GM20000 (cell line): ENCODE data around the gene SMIM20.
"Not testable (repeated sequence)": the region's sequence is repeated elsewhere in the genome, so short reads cannot be mapped to it uniquely, and the experiment has no call there.

Experiments used
- DNase-seq: peaks from one replicate; pipeline ENCODE4 v3.0.0; 2012; ENCODE audit warnings: low spot score
- TF ChIP-seq, protein P1 (sequence below): IDR thresholded peaks from 2 replicates; pipeline ENCODE4 v1.5.1; 2012; ENCODE audit warnings: mild to moderate bottlenecking, control low read depth; ENCODE audit errors: extremely low read depth, missing control alignments

SMIM20 gene

DNA sequence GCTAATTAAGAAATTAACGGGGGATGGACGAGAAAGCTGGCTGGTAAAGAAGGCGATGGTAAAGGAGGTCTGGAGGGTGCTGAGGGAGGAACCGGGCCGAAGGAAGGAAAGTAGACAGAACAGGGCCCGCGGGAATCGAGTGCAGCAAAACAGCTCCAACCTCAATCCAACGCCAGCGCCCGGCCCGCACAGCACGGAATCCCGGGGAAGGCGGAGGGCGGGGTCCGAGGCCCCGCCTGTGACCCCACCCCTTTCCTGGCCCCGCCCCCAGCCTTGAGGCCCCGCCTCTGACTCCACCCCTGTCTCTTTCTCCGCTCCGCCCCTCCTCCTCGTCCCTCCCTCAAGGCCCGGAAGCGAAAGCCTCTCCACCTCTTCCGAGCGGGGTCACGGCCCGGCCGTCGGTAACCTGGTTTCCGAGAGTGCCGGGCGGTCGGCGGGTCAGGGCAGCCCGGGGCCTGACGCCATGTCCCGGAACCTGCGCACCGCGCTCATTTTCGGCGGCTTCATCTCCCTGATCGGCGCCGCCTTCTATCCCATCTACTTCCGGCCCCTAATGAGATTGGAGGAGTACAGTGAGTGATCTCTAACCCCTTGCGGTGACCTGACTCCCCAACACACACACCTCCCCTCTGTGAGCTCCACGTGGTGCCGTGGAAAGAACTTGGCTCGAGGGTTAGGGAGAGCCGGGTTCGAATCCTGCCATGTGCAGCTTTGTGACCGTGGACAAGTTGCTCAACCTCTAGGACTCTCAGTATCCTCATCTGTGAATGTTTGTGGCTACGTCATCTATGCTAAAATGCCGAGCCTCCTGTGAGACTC, at the start of gene SMIM20:
Gene SMIM20, plus strand, starts transcription at position 370 of the 819 bp plus-strand sequence. Its CDS starts 94 bp downstream, at position 464.
- peak; percentile 95 for DNase-seq
- TF ChIP-seq, protein P1, sequence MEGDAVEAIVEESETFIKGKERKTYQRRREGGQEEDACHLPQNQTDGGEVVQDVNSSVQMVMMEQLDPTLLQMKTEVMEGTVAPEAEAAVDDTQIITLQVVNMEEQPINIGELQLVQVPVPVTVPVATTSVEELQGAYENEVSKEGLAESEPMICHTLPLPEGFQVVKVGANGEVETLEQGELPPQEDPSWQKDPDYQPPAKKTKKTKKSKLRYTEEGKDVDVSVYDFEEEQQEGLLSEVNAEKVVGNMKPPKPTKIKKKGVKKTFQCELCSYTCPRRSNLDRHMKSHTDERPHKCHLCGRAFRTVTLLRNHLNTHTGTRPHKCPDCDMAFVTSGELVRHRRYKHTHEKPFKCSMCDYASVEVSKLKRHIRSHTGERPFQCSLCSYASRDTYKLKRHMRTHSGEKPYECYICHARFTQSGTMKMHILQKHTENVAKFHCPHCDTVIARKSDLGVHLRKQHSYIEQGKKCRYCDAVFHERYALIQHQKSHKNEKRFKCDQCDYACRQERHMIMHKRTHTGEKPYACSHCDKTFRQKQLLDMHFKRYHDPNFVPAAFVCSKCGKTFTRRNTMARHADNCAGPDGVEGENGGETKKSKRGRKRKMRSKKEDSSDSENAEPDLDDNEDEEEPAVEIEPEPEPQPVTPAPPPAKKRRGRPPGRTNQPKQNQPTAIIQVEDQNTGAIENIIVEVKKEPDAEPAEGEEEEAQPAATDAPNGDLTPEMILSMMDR, result no peak

DNA sequence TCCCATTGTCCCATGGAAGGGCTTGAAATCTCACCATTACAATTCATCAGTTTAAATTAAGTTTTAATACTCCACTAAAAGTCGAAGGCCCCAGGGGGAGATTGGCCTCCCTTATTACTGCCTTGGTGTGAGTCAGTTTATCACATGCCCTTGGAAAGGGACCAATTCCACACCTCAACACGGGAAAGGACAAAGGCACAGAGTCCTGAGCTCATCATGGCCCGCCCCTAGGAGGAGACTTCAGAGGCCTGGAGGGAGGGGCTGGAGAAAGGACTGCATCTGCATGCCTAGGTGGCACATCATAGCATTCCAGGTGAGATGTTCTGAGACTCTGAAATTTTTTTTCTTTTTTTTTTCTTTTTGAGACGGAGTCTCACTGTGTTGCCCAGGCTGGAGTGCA, 48.4 kb upstream of the SMIM20 start:
- DNase-seq, result peak; percentile 38
- TF ChIP-seq, protein P1, result no peak

DNA sequence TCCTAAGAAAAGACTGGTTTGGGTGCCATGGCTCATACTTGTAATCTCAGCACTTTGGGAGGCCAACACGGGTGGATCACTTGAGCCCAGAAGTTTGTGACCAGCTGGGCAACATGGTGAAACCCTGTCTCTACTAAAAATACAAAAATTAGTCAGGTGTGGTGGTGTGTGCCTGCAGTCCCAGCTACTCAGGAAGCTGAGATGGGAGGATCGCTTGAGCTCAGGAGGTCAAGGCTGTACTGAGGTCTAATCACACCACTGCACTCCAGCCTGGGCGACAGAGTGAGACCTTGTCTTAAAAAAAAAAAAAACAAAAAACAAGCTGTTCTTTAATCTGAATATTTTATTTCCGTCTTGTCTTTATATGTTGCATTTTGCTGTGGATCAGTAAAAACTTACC, 47.6 kb upstream of the SMIM20 start:
- DNase-seq, result not testable (repeated sequence)

GRCh38 chr4:25867781-25868294, 46.2 kb upstream of the SMIM20 start:
- TF ChIP-seq, protein P1, result no peak
- DNase-seq, result no peak

DNA sequence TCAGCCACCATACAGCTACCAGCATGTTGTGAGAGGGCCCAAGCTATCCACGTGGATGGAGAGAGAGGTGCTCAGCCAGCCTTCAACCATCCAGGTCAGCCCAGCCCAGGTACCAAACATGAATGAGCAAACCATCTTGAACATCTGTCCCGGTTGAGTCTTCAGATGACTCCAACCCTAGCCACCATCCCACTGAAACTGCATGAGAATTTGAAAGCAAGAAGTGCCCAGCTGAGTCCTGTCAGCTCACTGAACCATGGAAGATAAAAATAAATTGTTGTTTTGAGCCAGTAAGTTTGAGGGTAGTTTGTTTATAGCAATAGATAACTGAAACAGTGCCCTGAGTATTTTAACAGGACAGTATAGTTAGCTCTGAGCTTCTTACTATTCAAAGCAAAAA, 43.9 kb upstream of the SMIM20 start:
- TF ChIP-seq, protein P1, result no peak
- DNase-seq, result no peak

DNA sequence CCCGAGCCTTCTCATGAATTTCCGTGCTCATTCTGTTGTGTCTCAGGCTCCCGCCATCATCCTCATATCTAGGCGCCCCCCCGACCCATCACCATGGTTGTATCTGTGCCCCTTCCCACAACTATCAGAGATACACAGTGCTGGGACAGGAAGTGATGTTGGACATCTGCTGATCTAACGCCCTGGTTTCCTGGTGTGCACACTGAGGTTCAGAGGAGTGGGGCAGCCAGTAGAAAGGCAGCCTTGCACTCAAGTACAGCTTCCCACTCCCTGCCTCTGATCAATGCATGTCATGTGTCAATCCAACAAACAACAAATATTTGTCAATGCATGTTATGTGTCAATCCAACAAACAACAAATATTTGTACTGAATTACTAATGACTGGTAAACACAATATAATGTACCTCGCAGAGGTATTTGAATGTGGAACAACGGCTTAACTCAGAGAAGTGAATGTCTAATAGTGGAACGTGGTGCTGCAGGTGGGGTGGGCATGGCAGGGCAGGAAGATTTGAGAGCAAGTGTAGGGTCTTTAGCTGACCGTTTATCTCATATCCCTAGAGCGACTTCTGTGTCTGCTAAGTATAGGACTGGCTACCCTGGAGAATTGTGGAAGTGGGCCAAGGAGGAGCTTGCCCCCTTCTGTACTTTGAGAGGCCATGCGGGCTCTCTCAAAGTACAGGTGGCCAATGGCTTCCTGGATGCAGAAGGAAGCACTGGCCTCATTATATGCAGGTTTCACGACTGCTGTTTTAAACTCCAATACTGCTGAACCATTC, 41.0 kb upstream of the SMIM20 start:
- DNase-seq, result no peak
- TF ChIP-seq, protein P1, result no peak

DNA sequence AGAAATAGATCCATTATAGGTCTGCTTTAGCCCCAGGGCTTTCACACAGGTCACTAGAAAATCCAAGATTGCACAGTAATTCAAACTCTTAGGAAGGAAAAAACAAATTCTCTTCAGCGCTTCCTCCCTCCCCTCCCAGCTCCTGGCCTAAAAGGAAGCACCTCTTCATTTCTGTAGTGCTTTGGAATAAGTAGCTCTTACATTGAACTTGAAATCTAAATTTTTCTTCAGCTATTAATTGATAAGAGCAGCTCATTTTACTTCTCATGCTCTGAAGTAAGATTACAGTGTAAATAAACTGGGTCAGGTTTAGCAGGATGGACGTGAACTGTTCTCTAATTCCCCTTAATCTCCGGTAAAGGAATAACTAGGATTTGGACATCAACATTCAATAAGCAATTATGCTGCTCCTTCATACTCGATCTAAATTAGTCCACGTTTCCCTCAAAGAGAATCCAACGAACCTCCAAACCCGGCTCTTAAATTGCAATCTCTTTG, 40.3 kb upstream of the SMIM20 start:
- DNase-seq, result no peak
- TF ChIP-seq, protein P1, result no peak
